Astrocyte (in vitro differentiated cells and primary cell): ENCODE measurements around the gene LDB1.

Source experiments
- CTCF ChIP-seq: IDR thresholded peaks from 2 replicates; pipeline ENCODE4 v1.5.1; 2011; ENCODE audit warnings: low read depth, mild to moderate bottlenecking, inconsistent platforms, low read length, moderate library complexity; ENCODE audit not compliant: insufficient read depth
- EZH2 ChIP-seq: IDR thresholded peaks from 2 replicates; pipeline ENCODE4 v1.6.1; 2012; ENCODE audit warnings: mild to moderate bottlenecking, low read length, inconsistent platforms; ENCODE audit not compliant: insufficient read depth

- TF ChIP-seq CTCF (no peak), EZH2 (no peak)
Observed at GRCh38 chr10:102135956-102136526, 15.9 kb upstream of the LDB1 start.
